Chondrocyte (in vitro differentiated cells): Measurements from ENCODE around the gene EDRF1. TPM values are rescaled to one million over a fixed set of nuclear protein-coding genes. Genes with fewer than 3 reads are reported as not detected.

Experiments used
- DNase-seq: peaks from one replicate; pipeline ENCODE4 v3.0.0; 2021; ENCODE audit warnings: mixed read lengths, low spot score
- H3K27ac Mint-ChIP-seq: one replicate; pipeline ENCODE4 v1.8.0; 2021; ENCODE audit warnings: mild to moderate bottlenecking, moderate library complexity, mixed read lengths; ENCODE audit not compliant: unreplicated experiment
- H3K27me3 Mint-ChIP-seq: 2 replicates; pipeline ENCODE4 v1.8.0; 2021; ENCODE audit warnings: low read depth, mixed read lengths
- H3K36me3 Mint-ChIP-seq: 2 replicates; pipeline ENCODE4 v1.8.0; 2021; ENCODE audit warnings: low read depth, mixed read lengths
- H3K4me1 Mint-ChIP-seq: 2 replicates; pipeline ENCODE4 v1.8.0; 2021; ENCODE audit warnings: low read depth, mild to moderate bottlenecking, mixed read lengths
- H3K4me3 Mint-ChIP-seq: one replicate; pipeline ENCODE4 v1.8.0; 2021; ENCODE audit warnings: mild to moderate bottlenecking, moderate library complexity, mixed read lengths; ENCODE audit not compliant: unreplicated experiment
- H3K9me3 Mint-ChIP-seq: 2 replicates; pipeline ENCODE4 v1.8.0; 2021; ENCODE audit warnings: low read depth, mixed read lengths
- total RNA-seq: library from RNA; stranded (reverse); gene quantifications from 3 replicates; pipeline ENCODE4 v1.2.1, GENCODE V29; 2021
- TF ChIP-seq, protein P1 (sequence below): fragments of 200-600 bp; sonication (generic); IDR thresholded peaks from 2 replicates; pipeline ENCODE4 v1.5.0; 2021; ENCODE audit warnings: antibody characterized with exemption, mild to moderate bottlenecking, moderate library complexity

The EDRF1 gene
- total RNA-seq, 1 donor from 2014 or later, result 14.8 TPM

DNA sequence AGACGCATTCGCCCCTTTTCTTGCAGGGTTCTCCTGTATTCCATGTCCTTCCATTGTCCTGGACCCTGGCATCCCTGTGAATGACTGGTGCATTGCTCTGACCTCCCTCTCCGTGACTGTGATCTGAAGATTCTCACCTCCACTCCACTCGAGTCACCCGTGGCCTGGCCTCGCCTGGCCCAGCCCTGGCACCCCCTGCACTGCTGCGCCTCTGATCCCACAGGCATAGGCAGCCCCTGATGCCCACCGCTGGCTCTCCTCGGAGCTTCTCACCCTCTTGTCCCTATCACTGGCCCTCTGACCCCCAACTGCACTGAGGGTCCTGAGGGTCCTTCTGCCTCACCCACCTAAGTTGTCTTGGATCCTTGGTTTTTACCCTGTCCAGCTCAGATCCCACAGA is 58.3 kb downstream of the EDRF1 start:
- TF ChIP-seq, protein P1, sequence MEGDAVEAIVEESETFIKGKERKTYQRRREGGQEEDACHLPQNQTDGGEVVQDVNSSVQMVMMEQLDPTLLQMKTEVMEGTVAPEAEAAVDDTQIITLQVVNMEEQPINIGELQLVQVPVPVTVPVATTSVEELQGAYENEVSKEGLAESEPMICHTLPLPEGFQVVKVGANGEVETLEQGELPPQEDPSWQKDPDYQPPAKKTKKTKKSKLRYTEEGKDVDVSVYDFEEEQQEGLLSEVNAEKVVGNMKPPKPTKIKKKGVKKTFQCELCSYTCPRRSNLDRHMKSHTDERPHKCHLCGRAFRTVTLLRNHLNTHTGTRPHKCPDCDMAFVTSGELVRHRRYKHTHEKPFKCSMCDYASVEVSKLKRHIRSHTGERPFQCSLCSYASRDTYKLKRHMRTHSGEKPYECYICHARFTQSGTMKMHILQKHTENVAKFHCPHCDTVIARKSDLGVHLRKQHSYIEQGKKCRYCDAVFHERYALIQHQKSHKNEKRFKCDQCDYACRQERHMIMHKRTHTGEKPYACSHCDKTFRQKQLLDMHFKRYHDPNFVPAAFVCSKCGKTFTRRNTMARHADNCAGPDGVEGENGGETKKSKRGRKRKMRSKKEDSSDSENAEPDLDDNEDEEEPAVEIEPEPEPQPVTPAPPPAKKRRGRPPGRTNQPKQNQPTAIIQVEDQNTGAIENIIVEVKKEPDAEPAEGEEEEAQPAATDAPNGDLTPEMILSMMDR, result no peak
- Mint-ChIP-seq H3K27me3 (peaks cover 6% of the 10 kb centered on the region), H3K9me3 (peaks cover 6% of the 10 kb centered on the region), H3K27ac (no peak overlapping the region), H3K4me3 (no peak overlapping the region), H3K36me3 (no peaks in the 10 kb centered on the region), H3K4me1 (no peaks in the 10 kb centered on the region)
- DNase-seq, result no peak

DNA sequence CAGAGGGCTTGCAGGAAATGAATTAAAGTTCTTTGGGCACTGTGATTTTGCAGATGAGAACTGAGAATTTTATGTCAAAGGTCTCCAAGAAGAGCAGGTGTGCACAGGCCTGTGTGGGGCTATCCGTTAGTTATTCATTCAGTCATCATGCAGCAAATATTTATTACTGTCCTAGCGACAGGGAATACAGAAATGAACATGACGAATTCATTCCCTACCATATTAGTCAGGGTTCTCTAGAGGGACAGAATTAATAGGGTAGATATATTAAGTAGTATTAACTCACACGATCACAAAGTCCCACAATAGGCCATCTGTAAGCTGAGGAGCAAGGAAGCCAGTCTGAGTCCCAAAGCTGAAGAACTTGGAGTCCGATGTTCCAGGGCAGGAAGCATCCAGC is 59.0 kb downstream of the EDRF1 start:
- TF ChIP-seq, protein P1, result no peak
- no peak overlapping the region for H3K4me3 Mint-ChIP-seq
- no peaks in the 10 kb centered on the region for H3K4me1 Mint-ChIP-seq
- peaks cover 6% of the 10 kb centered on the region for H3K27me3 Mint-ChIP-seq
- no peaks in the 10 kb centered on the region for H3K36me3 Mint-ChIP-seq
- H3K9me3 Mint-ChIP-seq, result peaks cover 6% of the 10 kb centered on the region
- no peak for DNase-seq
- H3K27ac Mint-ChIP-seq, result no peak overlapping the region

DNA sequence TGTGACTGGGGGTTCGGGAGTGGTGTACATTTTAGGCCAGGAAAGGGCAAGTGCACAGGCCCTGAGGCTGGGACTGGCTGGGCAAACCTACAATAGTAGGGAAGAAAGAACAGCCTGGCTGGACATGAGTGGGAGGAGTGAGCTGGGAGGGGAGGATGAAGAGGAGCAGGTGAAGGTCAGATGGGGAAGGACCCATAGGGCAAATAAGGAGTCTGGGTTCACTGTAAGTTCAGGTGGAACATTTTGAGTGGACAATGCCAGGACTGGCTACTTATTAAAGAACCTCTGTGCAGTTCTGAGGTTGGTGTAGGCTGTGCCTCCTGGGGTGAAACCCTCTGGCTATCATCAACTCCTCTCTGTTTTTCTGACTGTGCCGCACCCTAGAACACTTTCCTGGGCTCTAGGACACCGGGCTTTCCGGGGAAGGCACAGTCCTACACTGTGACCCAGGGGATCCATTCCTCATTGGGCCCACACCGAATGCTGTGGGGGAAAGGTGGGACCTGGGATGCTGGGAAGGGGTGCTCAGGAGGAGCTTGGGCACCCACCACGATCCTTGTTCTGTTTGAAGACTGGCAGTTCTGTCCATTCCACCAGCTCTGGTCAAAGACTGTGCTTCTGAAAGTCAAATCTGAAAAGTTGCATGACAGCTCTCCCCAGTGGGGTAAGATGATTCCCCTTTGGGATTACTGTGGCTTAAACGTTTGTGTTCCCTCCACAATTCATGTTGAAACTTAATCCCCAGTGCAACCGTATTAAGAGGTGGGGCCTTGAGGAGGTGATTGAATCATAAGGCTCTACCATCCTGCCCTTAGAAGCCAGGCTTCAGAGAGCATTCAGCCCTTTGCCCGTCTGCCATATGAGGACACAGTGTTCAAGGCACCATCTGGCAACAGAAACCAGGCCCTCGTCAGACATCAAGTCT is 60.2 kb downstream of the EDRF1 start:
- Mint-ChIP-seq H3K4me3 (no peak overlapping the region), H3K4me1 (no peaks in the 10 kb centered on the region), H3K36me3 (no peaks in the 10 kb centered on the region), H3K27ac (no peak overlapping the region), H3K9me3 (peaks cover 6% of the 10 kb centered on the region), H3K27me3 (peaks cover 4% of the 10 kb centered on the region)
- DNase-seq, result no peak
- TF ChIP-seq, protein P1, result no peak

DNA sequence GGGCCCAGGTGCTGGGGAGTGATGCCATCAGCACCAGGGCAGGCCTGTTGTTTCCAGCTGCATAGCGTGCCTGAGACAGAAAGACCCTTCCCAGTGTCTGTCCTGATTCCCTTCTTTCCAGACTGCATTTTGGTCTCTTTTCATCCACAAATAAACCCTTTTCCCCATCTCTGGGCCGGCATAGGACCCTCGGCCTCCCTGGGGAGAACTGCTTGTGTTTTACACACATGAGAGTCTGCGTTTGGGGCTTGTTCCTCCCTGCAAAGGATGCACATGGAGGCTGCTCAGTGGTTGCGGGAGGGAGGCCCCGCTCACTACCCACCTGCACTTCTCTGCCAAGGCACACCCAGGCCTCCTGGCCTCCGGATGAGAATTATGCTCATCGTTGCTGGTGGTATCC is 61.9 kb downstream of the EDRF1 start:
- Mint-ChIP-seq H3K4me1 (no peaks in the 10 kb centered on the region), H3K4me3 (no peak overlapping the region), H3K9me3 (peaks cover 6% of the 10 kb centered on the region), H3K27me3 (peaks cover 4% of the 10 kb centered on the region), H3K36me3 (no peaks in the 10 kb centered on the region), H3K27ac (no peak overlapping the region)
- no peak for DNase-seq
- TF ChIP-seq, protein P1, result no peak

DNA sequence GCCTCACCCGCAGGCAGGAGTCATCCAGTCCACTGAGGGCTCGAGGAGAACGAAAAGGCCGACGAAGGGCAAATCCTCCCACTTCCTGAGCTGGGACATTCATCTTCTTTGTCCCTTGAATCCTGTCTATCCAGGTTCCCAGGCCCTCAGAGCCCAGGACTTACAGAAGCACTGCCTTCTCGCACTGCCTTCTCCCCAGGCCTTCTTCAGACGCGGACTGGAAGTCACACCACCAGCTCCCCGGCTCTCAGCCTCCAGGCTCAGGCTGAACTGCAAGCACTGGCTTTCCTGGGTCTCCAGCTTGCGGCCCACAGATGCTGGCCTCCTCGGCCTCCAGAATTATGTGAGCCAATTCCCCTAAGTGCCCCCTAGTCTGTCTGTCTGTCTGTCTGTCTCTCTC is 62.5 kb downstream of the EDRF1 start:
- Mint-ChIP-seq H3K36me3 (no peaks in the 10 kb centered on the region), H3K4me3 (no peak overlapping the region), H3K27ac (no peak overlapping the region), H3K4me1 (no peaks in the 10 kb centered on the region), H3K9me3 (peaks cover 6% of the 10 kb centered on the region), H3K27me3 (peaks cover 4% of the 10 kb centered on the region)
- DNase-seq, result no peak
- TF ChIP-seq, protein P1, result no peak
